Mesenteric fat pad (tissue), 1 donor: Measurements from ENCODE around the gene PSMD1. TPM values are rescaled to one million over a fixed set of nuclear protein-coding genes. Genes with fewer than 3 reads are reported as not detected.
"Not testable (repeated sequence)": the region's sequence is repeated elsewhere in the genome, so short reads cannot be mapped to it uniquely, and the experiment has no call there.

Experiments used
- DNase-seq: peaks from one replicate; pipeline ENCODE4 v3.0.0-alpha.2; 2020; ENCODE audit warnings: low spot score
- total RNA-seq: library from RNA; stranded (reverse); fragmentation: NEBNext Ultra II Directional; extraction: Animal tissue kit (Norgen Biotek cat#: 25700); gene quantifications from one replicate; pipeline ENCODE4 v1.2.1, GENCODE V29; 2021
- donor health status: DM: yes; HTN: yes; CAD: no.

PSMD1 gene
- total RNA-seq, 1 donor from 2014 or later = 101 TPM

- DNase-seq = no peak
These were observed 88.2 kb downstream of the PSMD1 start for GRCh38 chr2:231144896-231145295.

- DNase-seq = no peak
These were observed 90.0 kb downstream of the PSMD1 start for GRCh38 chr2:231146665-231147064.

GRCh38 chr2:231152800-231153557, 96.3 kb downstream of the PSMD1 start:
- no peak for DNase-seq

GRCh38 chr2:231159306-231159705, 102.6 kb downstream of the PSMD1 start:
- no peak for DNase-seq

- DNase-seq = no peak
These were observed 104.0 kb downstream of the PSMD1 start for GRCh38 chr2:231160701-231161100.

- no peak for DNase-seq
These were observed 104.7 kb downstream of the PSMD1 start for GRCh38 chr2:231161252-231161839.

GRCh38 chr2:231161877-231162329, 105.2 kb downstream of the PSMD1 start:
- no peak for DNase-seq

- DNase-seq = no peak
These were observed 106.3 kb downstream of the PSMD1 start for GRCh38 chr2:231163011-231163410.

GRCh38 chr2:231163414-231164095, 106.9 kb downstream of the PSMD1 start:
- no peak for DNase-seq

GRCh38 chr2:231167745-231168459, 111.2 kb downstream of the PSMD1 start:
- DNase-seq = no peak

- no peak for DNase-seq
These were observed 111.9 kb downstream of the PSMD1 start for GRCh38 chr2:231168460-231169139.

- no peak for DNase-seq
These were observed 112.8 kb downstream of the PSMD1 start for GRCh38 chr2:231169488-231169887.

GRCh38 chr2:231170055-231170454, 113.4 kb downstream of the PSMD1 start:
- no peak for DNase-seq

- no peak for DNase-seq
These were observed 115.4 kb downstream of the PSMD1 start for GRCh38 chr2:231172025-231172424.

- DNase-seq = no peak
These were observed 117.6 kb downstream of the PSMD1 start for GRCh38 chr2:231174211-231174651.

- DNase-seq = no peak
These were observed 119.4 kb downstream of the PSMD1 start for GRCh38 chr2:231176066-231176465.

- no peak for DNase-seq
These were observed 120.7 kb downstream of the PSMD1 start for GRCh38 chr2:231177156-231178025.

- not testable (repeated sequence) for DNase-seq
These were observed 122.1 kb downstream of the PSMD1 start for GRCh38 chr2:231178805-231179204.

- no peak for DNase-seq
These were observed 125.3 kb downstream of the PSMD1 start for GRCh38 chr2:231181860-231182512.
